AG09309 (cell line): Measurements from ENCODE around the gene PLCXD3.

ENCODE experiments used
- DNase-seq: peaks from one replicate; pipeline ENCODE4 v3.0.0-alpha.2; 2010; ENCODE audit warnings: low read depth
- H3K4me3 ChIP-seq: 2 replicates; pipeline ENCODE4 v1.5.1; 2011; ENCODE audit warnings: mild to moderate bottlenecking, low read depth, low read length, moderate library complexity; ENCODE audit not compliant: control insufficient read depth
- TF ChIP-seq, protein P1 (sequence below): IDR thresholded peaks from 2 replicates; pipeline ENCODE4 v1.5.1; 2011; ENCODE audit warnings: mild to moderate bottlenecking, low read depth, low read length, inconsistent platforms; ENCODE audit not compliant: insufficient read depth, control insufficient read depth; ENCODE audit errors: missing control alignments

The PLCXD3 gene

GRCh38 chr5:41290810-41291209, 219.6 kb downstream of the PLCXD3 start:
- DNase-seq = no peak
- no peak overlapping the region for H3K4me3 ChIP-seq
- TF ChIP-seq, protein P1, sequence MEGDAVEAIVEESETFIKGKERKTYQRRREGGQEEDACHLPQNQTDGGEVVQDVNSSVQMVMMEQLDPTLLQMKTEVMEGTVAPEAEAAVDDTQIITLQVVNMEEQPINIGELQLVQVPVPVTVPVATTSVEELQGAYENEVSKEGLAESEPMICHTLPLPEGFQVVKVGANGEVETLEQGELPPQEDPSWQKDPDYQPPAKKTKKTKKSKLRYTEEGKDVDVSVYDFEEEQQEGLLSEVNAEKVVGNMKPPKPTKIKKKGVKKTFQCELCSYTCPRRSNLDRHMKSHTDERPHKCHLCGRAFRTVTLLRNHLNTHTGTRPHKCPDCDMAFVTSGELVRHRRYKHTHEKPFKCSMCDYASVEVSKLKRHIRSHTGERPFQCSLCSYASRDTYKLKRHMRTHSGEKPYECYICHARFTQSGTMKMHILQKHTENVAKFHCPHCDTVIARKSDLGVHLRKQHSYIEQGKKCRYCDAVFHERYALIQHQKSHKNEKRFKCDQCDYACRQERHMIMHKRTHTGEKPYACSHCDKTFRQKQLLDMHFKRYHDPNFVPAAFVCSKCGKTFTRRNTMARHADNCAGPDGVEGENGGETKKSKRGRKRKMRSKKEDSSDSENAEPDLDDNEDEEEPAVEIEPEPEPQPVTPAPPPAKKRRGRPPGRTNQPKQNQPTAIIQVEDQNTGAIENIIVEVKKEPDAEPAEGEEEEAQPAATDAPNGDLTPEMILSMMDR = no peak

DNA sequence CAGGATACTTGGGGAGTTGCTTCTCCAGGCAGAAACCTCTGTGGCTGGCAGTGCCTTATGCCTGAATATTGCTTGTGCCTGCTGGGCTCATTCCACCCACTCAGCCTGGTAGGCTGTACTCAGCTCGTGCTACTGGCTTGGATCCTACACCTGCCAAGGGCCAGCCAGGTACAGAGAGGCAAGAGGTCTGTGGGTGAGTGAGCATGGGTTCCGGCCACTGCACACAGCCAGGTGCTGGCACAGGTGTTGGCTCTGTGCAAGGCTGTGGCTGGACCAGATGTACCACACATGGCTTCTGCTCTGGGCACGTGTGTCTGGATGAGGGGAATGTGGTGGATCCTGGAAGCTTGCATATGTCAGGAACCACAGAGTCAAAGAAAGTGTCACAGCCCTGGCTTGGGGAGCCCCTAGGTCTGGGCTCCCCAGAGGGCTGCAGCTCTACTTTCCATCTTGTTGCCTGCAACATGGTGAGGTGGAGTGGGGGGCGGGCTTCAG, 220.4 kb downstream of the PLCXD3 start:
- TF ChIP-seq, protein P1 = no peak
- DNase-seq = no peak
- no peak overlapping the region for H3K4me3 ChIP-seq

GRCh38 chr5:41286696-41287095, 223.7 kb downstream of the PLCXD3 start:
- TF ChIP-seq, protein P1 = no peak
- H3K4me3 ChIP-seq = no peak overlapping the region

DNA sequence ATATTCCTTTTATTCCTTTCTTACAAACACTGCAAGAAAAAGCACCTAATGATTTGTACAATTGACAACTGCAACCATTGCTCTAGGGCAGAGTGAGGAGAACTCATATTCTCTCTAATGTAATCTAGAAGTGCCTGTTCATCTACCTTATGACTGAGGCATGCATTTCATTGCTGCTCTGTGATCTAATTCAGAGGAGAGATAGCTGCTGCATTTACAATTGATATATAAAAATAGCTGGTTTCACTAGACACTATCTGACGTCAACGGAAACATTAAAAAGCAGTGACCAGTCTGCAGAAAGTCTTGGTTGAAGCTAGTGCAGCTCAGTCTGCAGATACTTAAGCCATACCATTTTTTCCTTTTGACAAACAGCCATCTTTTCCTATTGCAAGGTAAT, 224.2 kb downstream of the PLCXD3 start:
- TF ChIP-seq, protein P1 = no peak
- H3K4me3 ChIP-seq = no peak overlapping the region
- DNase-seq = no peak

More at GRCh38 chr5:41286696-41287095, 223.7 kb downstream of the PLCXD3 start:
- no peak for DNase-seq

DNA sequence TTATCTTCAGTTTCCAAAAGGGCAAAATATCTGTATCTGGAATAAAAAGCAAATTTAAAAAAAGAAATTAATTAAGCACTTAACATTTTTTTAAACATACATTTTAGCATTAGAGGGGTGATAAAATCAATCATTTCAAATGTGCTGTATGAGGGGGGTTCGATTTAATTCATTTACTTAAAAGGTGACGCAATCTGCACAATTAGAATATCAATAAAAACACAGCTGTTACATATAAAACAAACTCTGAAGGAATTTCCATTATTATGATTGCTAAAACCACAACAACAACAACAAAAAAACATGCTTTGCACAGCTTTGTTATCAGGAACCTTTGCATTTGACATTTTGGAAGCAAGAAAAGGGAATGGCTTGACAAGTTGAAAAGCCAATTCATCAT, 225.5 kb downstream of the PLCXD3 start:
- no peak for DNase-seq
- no peak overlapping the region for H3K4me3 ChIP-seq
- TF ChIP-seq, protein P1 = no peak

GRCh38 chr5:41281215-41281810, 229.1 kb downstream of the PLCXD3 start:
- DNase-seq = no peak
- TF ChIP-seq, protein P1 = no peak
- no peak overlapping the region for H3K4me3 ChIP-seq

- H3K4me3 ChIP-seq = no peak overlapping the region
- TF ChIP-seq, protein P1 = no peak
- DNase-seq = no peak
These were observed 231.4 kb downstream of the PLCXD3 start for GRCh38 chr5:41279040-41279439.
